HEK293 (cell line): ENCODE measurements around the gene TPM3.

Experiments
- CTCF ChIA-PET: fragments of 350-600 bp; formaldehyde crosslinking; extraction: SDS; loops from one replicate; lab custom pipeline; 2021; ENCODE audit warnings: antibody characterized with exemption; lab: Yijun Ruan, JAX
- POLR2A ChIA-PET: fragments of 300-600 bp; formaldehyde crosslinking; extraction: SDS; loops from one replicate; lab custom pipeline; 2020; ENCODE audit warnings: antibody characterized with exemption, inconsistent platforms; lab: Yijun Ruan, JAX
- H3K27ac ChIP-seq: fragments of 200-500 bp; sonication (Bioruptor generic); 2 replicates; pipeline ENCODE4 v1.5.1; 2014; ENCODE audit warnings: low read depth, low read length, control low read depth, inconsistent platforms; ENCODE audit errors: extremely low read depth
- H3K36me3 ChIP-seq, 2 experiments: fragments of 200-500 bp in 1 of 2; sonication (Bioruptor generic) in 1 of 2; 1 replicate in 1 of 2; 2 replicates in 1 of 2; pipeline ENCODE4 v1.5.1; 2014 to 2017; ENCODE audit warnings: inconsistent platforms in 2 of 2, low read length in 2 of 2; ENCODE audit not compliant: control insufficient read depth in 2 of 2, insufficient read depth in 1 of 2
- H3K4me1 ChIP-seq: fragments of 200-500 bp; sonication (Bioruptor generic); 2 replicates; pipeline ENCODE4 v1.5.1; 2014; ENCODE audit warnings: mild to moderate bottlenecking, low read length, inconsistent platforms; ENCODE audit not compliant: control insufficient read depth, insufficient read depth
- H3K4me3 ChIP-seq: 2 replicates; pipeline ENCODE4 v1.5.1; 2011; ENCODE audit warnings: low read depth, mild to moderate bottlenecking, control low read depth, low read length, moderate library complexity
- H3K9me3 ChIP-seq: fragments of 200-500 bp; sonication (Bioruptor generic); 2 replicates; pipeline ENCODE4 v1.5.1; 2014; ENCODE audit warnings: low read depth, low read length, inconsistent platforms; ENCODE audit not compliant: control insufficient read depth, insufficient read depth
- KLF16 ChIP-seq: fragments of 450-650 bp; formaldehyde crosslinking; IDR thresholded peaks from 2 replicates; pipeline ENCODE4 v1.5.1; 2017; ENCODE audit warnings: missing biosample characterization, missing genetic modification characterization
- MZF1 ChIP-seq: fragments of 450-650 bp; formaldehyde crosslinking; IDR thresholded peaks from 2 replicates; pipeline ENCODE4 v1.5.1; 2017; ENCODE audit warnings: missing biosample characterization, missing genetic modification characterization, borderline replicate concordance
- PRDM10 ChIP-seq: fragments of 450-650 bp; formaldehyde crosslinking; IDR thresholded peaks from 2 replicates; pipeline ENCODE4 v1.5.1; 2016; ENCODE audit warnings: missing biosample characterization, missing genetic modification characterization
- ZEB2 ChIP-seq: fragments of 450-650 bp; formaldehyde crosslinking; IDR thresholded peaks from 2 replicates; pipeline ENCODE4 v1.5.1; 2016; ENCODE audit warnings: missing biosample characterization, missing genetic modification characterization
- ZNF148 ChIP-seq: fragments of 450-650 bp; formaldehyde crosslinking; IDR thresholded peaks from 2 replicates; pipeline ENCODE4 v1.5.0; 2017; ENCODE audit warnings: missing biosample characterization, missing genetic modification characterization, borderline replicate concordance
- ZNF175 ChIP-seq: fragments of 450-650 bp; formaldehyde crosslinking; IDR thresholded peaks from 2 replicates; pipeline ENCODE4 v1.5.1; 2016; ENCODE audit warnings: missing biosample characterization, missing genetic modification characterization
- ZNF211 ChIP-seq: fragments of 450-650 bp; formaldehyde crosslinking; IDR thresholded peaks from 2 replicates; pipeline ENCODE4 v1.5.1; 2016; ENCODE audit warnings: low read depth, missing biosample characterization, missing genetic modification characterization
- ZNF239 ChIP-seq: fragments of 450-650 bp; formaldehyde crosslinking; IDR thresholded peaks from 2 replicates; pipeline ENCODE4 v1.5.1; 2016; ENCODE audit warnings: missing biosample characterization, missing genetic modification characterization
- ZNF248 ChIP-seq: fragments of 450-650 bp; formaldehyde crosslinking; IDR thresholded peaks from 2 replicates; pipeline ENCODE4 v1.5.1; 2017; ENCODE audit warnings: missing biosample characterization, missing genetic modification characterization
- ZNF311 ChIP-seq: fragments of 450-650 bp; formaldehyde crosslinking; IDR thresholded peaks from 2 replicates; pipeline ENCODE4 v1.5.1; 2017; ENCODE audit warnings: missing biosample characterization, missing genetic modification characterization, borderline replicate concordance
- ZNF449 ChIP-seq: fragments of 450-650 bp; formaldehyde crosslinking; IDR thresholded peaks from 2 replicates; pipeline ENCODE4 v1.5.1; 2017; ENCODE audit warnings: missing biosample characterization, mild to moderate bottlenecking, missing genetic modification characterization, moderate library complexity
- ZNF473 ChIP-seq: fragments of 450-650 bp; formaldehyde crosslinking; IDR thresholded peaks from 2 replicates; pipeline ENCODE4 v1.5.1; 2017; ENCODE audit warnings: missing biosample characterization, missing genetic modification characterization
- ZNF530 ChIP-seq: fragments of 450-650 bp; formaldehyde crosslinking; IDR thresholded peaks from 2 replicates; pipeline ENCODE4 v1.5.1; 2016; ENCODE audit warnings: low read depth, missing biosample characterization, missing genetic modification characterization
- ZNF658 ChIP-seq: fragments of 450-650 bp; formaldehyde crosslinking; IDR thresholded peaks from 2 replicates; pipeline ENCODE4; 2016; ENCODE audit warnings: missing biosample characterization, missing genetic modification characterization
- ZNF660 ChIP-seq: fragments of 450-650 bp; IDR thresholded peaks from 2 replicates; pipeline ENCODE4 v1.5.1; 2018; ENCODE audit warnings: missing biosample characterization, mild to moderate bottlenecking, missing genetic modification characterization
- ZNF677 ChIP-seq: fragments of 450-650 bp; IDR thresholded peaks from 2 replicates; pipeline ENCODE4 v1.5.0; 2018; ENCODE audit warnings: missing biosample characterization, mild to moderate bottlenecking, missing genetic modification characterization, moderate library complexity
- ZNF747 ChIP-seq: fragments of 450-650 bp; formaldehyde crosslinking; IDR thresholded peaks from 2 replicates; pipeline ENCODE4 v1.5.1; 2016; ENCODE audit warnings: missing biosample characterization, missing genetic modification characterization
- ZSCAN23 ChIP-seq: fragments of 450-650 bp; formaldehyde crosslinking; IDR thresholded peaks from 2 replicates; pipeline ENCODE4 v1.5.1; 2016; ENCODE audit warnings: missing biosample characterization, missing genetic modification characterization
- TF ChIP-seq, protein P1 (sequence below): fragments of 450-650 bp; formaldehyde crosslinking; IDR thresholded peaks from 2 replicates; pipeline ENCODE4 v1.5.1; 2017; ENCODE audit warnings: missing biosample characterization, missing genetic modification characterization

TPM3 gene

GRCh38 chr1:154192476-154192875 lies 576 bp upstream of the TPM3 start:
- no peaks in the 10 kb centered on the region for H3K36me3 ChIP-seq
- ChIA-PET CTCF (interaction anchor here (0.6 to 2.4 kb wide), 5 partner anchors 79 to 386 kb away, joined by 4 to 12 read pairs (median 7); no protein-coding TSS in a partner anchor), POLR2A (interaction anchor here (1.4 to 2.4 kb wide), 2 partner anchors 10 to 28 kb away, joined by 3 to 7 read pairs; partner anchors contain the start of gene UBAP2L)
- no peaks in the 10 kb centered on the region for H3K9me3 ChIP-seq
- TF ChIP-seq PRDM10 (tag by site-specific recombination) (no peak), ZNF148 (tag by site-specific recombination) (no peak), MZF1 (tag by site-specific recombination) (no peak), ZNF239 (no peak), ZEB2 (tag by site-specific recombination) (no peak)
- TF ChIP-seq, all 188 proteins: peak for 0
- Histone ChIP-seq H3K4me1 (peaks cover 6% of the 10 kb centered on the region), H3K27ac (no peak overlapping the region), H3K4me3 (no peak overlapping the region)

- Histone ChIP-seq H3K9me3 (no peaks in the 10 kb centered on the region), H3K27ac (no peak overlapping the region), H3K4me3 (no peak overlapping the region), H3K36me3 (no peaks in the 10 kb centered on the region), H3K4me1 (peaks cover 4% of the 10 kb centered on the region; the same call in 1 of the 2 replicates)
- TF ChIP-seq ZNF660 (tag by site-specific recombination): no peak
- no peak for TF ChIP-seq ZNF248
- no peak for TF ChIP-seq ZNF449 (tag by site-specific recombination)
- TF ChIP-seq ZSCAN23 (tag by site-specific recombination): no peak
- no peak for TF ChIP-seq MZF1 (tag by site-specific recombination)
- no peak for TF ChIP-seq ZNF747 (tag by site-specific recombination)
- TF ChIP-seq ZNF530 (tag by site-specific recombination): no peak
- no peak for TF ChIP-seq KLF16 (tag by site-specific recombination)
- TF ChIP-seq ZNF175 (tag by site-specific recombination): no peak
- TF ChIP-seq, protein P1, sequence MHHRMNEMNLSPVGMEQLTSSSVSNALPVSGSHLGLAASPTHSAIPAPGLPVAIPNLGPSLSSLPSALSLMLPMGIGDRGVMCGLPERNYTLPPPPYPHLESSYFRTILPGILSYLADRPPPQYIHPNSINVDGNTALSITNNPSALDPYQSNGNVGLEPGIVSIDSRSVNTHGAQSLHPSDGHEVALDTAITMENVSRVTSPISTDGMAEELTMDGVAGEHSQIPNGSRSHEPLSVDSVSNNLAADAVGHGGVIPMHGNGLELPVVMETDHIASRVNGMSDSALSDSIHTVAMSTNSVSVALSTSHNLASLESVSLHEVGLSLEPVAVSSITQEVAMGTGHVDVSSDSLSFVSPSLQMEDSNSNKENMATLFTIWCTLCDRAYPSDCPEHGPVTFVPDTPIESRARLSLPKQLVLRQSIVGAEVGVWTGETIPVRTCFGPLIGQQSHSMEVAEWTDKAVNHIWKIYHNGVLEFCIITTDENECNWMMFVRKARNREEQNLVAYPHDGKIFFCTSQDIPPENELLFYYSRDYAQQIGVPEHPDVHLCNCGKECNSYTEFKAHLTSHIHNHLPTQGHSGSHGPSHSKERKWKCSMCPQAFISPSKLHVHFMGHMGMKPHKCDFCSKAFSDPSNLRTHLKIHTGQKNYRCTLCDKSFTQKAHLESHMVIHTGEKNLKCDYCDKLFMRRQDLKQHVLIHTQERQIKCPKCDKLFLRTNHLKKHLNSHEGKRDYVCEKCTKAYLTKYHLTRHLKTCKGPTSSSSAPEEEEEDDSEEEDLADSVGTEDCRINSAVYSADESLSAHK: no peak
- no peak for TF ChIP-seq ZNF658
- TF ChIP-seq ZNF473 (tag by site-specific recombination): no peak
- no peak for TF ChIP-seq ZNF677
- TF ChIP-seq ZNF311 (tag by site-specific recombination): no peak
- no peak for TF ChIP-seq ZNF211 (tag by site-specific recombination)
- ChIA-PET CTCF (interaction anchor here (0.7 to 2.4 kb wide), 4 partner anchors 9 to 251 kb away, joined by 3 to 11 read pairs (median 6); no protein-coding TSS in a partner anchor), POLR2A (interaction anchor here (0.5 to 2.4 kb wide), 3 partner anchors 8 to 227 kb away, joined by 4 to 7 read pairs (median 4); partner anchors contain the start of genes SLC39A1 and UBAP2L)
These were observed 1.4 kb downstream of the TPM3 start for GRCh38 chr1:154190550-154190949.
